KMS-11 (cell line): ENCODE results near the gene ARL15.

ENCODE experiments used
- H2AFZ ChIP-seq: fragments of 200-600 bp; sonication (generic); 2 replicates; pipeline ENCODE4 v1.6.1; 2016; ENCODE audit warnings: antibody characterized with exemption, mixed run types, low read depth
- H3K27ac ChIP-seq: fragments of 200-600 bp; sonication (generic); 2 replicates; pipeline ENCODE4 v1.6.1; 2016; ENCODE audit warnings: mild to moderate bottlenecking, mixed run types
- H3K27me3 ChIP-seq: fragments of 200-600 bp; sonication (generic); 2 replicates; pipeline ENCODE4 v1.6.1; 2017; ENCODE audit warnings: mild to moderate bottlenecking, low read depth, mixed run types, moderate library complexity; ENCODE audit not compliant: insufficient read depth
- H3K36me3 ChIP-seq: fragments of 200-600 bp; sonication (generic); 2 replicates; pipeline ENCODE4 v1.6.1; 2017; ENCODE audit warnings: mild to moderate bottlenecking, mixed run types; ENCODE audit not compliant: insufficient read depth
- H3K4me1 ChIP-seq: fragments of 200-600 bp; sonication (generic); 2 replicates; pipeline ENCODE4 v1.6.1; 2016; ENCODE audit warnings: mild to moderate bottlenecking, low read depth, mixed run types; ENCODE audit not compliant: poor library complexity, severe bottlenecking
- H3K4me2 ChIP-seq: fragments of 200-600 bp; sonication (generic); 2 replicates; pipeline ENCODE4 v1.7.0; 2016; ENCODE audit warnings: mild to moderate bottlenecking, mixed run types
- H3K4me3 ChIP-seq: fragments of 200-600 bp; sonication (generic); IDR thresholded peaks from 2 replicates; pipeline ENCODE4 v1.6.1; 2017; ENCODE audit warnings: low read depth, low read length, mixed read lengths; ENCODE audit not compliant: insufficient read depth
- H3K79me2 ChIP-seq: fragments of 200-600 bp; sonication (generic); 2 replicates; pipeline ENCODE4 v1.6.1; 2016; ENCODE audit warnings: low read depth, mixed run types; ENCODE audit not compliant: insufficient read depth
- H3K9ac ChIP-seq: fragments of 200-600 bp; sonication (generic); 2 replicates; pipeline ENCODE4 v1.6.1; 2016; ENCODE audit warnings: mild to moderate bottlenecking, mixed run types
- H4K20me1 ChIP-seq: fragments of 200-600 bp; sonication (generic); 2 replicates; pipeline ENCODE4 v1.6.1; 2016; ENCODE audit warnings: mild to moderate bottlenecking, mixed run types; ENCODE audit not compliant: insufficient read depth
- TF ChIP-seq, protein P1 (sequence below): fragments of 200-600 bp; sonication (generic); conservative IDR thresholded peaks from 2 replicates; pipeline ENCODE4 v1.6.1; 2017; ENCODE audit warnings: low read depth, mild to moderate bottlenecking, antibody characterized with exemption, low read length, moderate library complexity, mixed read lengths

The ARL15 gene

DNA sequence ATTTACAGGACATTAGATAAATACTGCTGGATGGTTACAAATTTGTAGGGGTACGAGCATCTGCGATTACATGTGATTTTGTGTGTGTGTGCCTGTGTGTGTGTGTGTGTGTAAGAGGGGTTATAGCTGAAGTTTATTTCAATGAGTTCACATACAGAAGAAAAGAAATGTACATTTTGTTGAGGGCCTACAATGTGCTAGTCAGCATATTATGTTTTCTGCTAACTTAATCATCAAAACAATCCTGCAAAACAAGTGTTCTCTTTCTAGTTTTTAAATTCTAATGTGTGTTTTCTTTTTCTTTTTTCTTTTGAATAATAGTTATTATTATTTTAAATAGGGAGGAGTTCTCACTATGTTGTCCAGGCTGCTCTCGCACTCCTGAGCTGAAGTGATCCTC is 305.7 kb downstream of the ARL15 start:
- Histone ChIP-seq H3K9ac (no peak overlapping the region), H3K79me2 (no peaks in the 10 kb centered on the region), H2AFZ (no peak overlapping the region), H3K4me2 (no peak overlapping the region), H3K4me1 (no peaks in the 10 kb centered on the region), H3K27me3 (no peaks in the 10 kb centered on the region), H3K27ac (no peak overlapping the region), H3K36me3 (no peaks in the 10 kb centered on the region), H4K20me1 (no peaks in the 10 kb centered on the region), H3K4me3 (no peak overlapping the region)
- TF ChIP-seq, protein P1, sequence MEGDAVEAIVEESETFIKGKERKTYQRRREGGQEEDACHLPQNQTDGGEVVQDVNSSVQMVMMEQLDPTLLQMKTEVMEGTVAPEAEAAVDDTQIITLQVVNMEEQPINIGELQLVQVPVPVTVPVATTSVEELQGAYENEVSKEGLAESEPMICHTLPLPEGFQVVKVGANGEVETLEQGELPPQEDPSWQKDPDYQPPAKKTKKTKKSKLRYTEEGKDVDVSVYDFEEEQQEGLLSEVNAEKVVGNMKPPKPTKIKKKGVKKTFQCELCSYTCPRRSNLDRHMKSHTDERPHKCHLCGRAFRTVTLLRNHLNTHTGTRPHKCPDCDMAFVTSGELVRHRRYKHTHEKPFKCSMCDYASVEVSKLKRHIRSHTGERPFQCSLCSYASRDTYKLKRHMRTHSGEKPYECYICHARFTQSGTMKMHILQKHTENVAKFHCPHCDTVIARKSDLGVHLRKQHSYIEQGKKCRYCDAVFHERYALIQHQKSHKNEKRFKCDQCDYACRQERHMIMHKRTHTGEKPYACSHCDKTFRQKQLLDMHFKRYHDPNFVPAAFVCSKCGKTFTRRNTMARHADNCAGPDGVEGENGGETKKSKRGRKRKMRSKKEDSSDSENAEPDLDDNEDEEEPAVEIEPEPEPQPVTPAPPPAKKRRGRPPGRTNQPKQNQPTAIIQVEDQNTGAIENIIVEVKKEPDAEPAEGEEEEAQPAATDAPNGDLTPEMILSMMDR = no peak

- H3K27ac ChIP-seq = no peak overlapping the region
- no peak overlapping the region for H3K4me2 ChIP-seq
- no peak overlapping the region for H3K4me3 ChIP-seq
- H4K20me1 ChIP-seq = no peaks in the 10 kb centered on the region
- H3K4me1 ChIP-seq = no peaks in the 10 kb centered on the region
- no peaks in the 10 kb centered on the region for H3K79me2 ChIP-seq
- H3K27me3 ChIP-seq = no peaks in the 10 kb centered on the region
- H3K36me3 ChIP-seq = no peaks in the 10 kb centered on the region
- TF ChIP-seq, protein P1 = no peak
- no peak overlapping the region for H2AFZ ChIP-seq
- H3K9ac ChIP-seq = no peak overlapping the region
These were observed 307.6 kb downstream of the ARL15 start for GRCh38 chr5:54002779-54003178.

- Histone ChIP-seq H2AFZ (no peak overlapping the region), H3K79me2 (no peaks in the 10 kb centered on the region), H4K20me1 (no peaks in the 10 kb centered on the region), H3K27ac (no peak overlapping the region), H3K9ac (no peak overlapping the region), H3K4me3 (no peak overlapping the region), H3K4me2 (no peak overlapping the region), H3K4me1 (no peaks in the 10 kb centered on the region), H3K36me3 (no peaks in the 10 kb centered on the region), H3K27me3 (no peaks in the 10 kb centered on the region)
- TF ChIP-seq, protein P1 = no peak
These were observed 308.2 kb downstream of the ARL15 start for GRCh38 chr5:54001976-54002775.

DNA sequence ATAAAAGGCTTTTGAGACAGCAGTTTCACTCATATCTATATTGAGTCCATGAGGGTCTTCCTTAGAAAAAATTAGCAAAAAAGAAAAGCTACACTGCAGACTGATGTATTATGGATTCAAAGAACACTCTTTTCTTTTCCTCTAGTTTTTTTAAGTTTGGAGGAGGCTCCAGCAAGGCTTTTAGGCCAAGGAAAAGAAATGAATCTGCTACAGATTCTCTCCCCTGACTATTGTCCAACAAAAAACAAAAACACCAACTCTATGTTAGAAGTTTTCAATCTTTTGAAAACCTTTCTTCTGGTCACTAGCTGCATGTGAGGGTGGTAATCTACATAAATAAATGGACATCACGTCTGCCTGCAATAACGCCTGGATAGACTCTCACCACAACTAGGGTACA is 310.4 kb downstream of the ARL15 start:
- TF ChIP-seq, protein P1 = no peak
- no peak overlapping the region for H2AFZ ChIP-seq
- no peaks in the 10 kb centered on the region for H4K20me1 ChIP-seq
- H3K27me3 ChIP-seq = no peaks in the 10 kb centered on the region
- no peaks in the 10 kb centered on the region for H3K36me3 ChIP-seq
- no peaks in the 10 kb centered on the region for H3K4me1 ChIP-seq
- no peak overlapping the region for H3K9ac ChIP-seq
- no peak overlapping the region for H3K4me3 ChIP-seq
- no peaks in the 10 kb centered on the region for H3K79me2 ChIP-seq
- no peak overlapping the region for H3K27ac ChIP-seq
- no peak overlapping the region for H3K4me2 ChIP-seq
